PFSK-1 (cell line): Measurements from ENCODE around the gene STX7.

Experiments
- FOXP2 ChIP-seq: optimal IDR thresholded peaks from 2 replicates; pipeline ENCODE3; 2011; ENCODE audit warnings: borderline replicate concordance, control low read depth, inconsistent platforms; ENCODE audit not compliant: insufficient read depth; ENCODE audit errors: extremely low read length, extremely low read depth
- POLR2AphosphoS5 ChIP-seq: IDR thresholded peaks from 2 replicates; pipeline ENCODE4 v1.6.1; 2012; ENCODE audit warnings: low read depth, mild to moderate bottlenecking, control low read depth, low read length, moderate library complexity
- REST ChIP-seq, 2 experiments: IDR thresholded peaks; 2 replicates each; pipeline versions ENCODE4 v1.6.1 to v1.8.0; 2011 to 2012; ENCODE audit warnings: low read depth in 2 of 2, low read length in 2 of 2, control low read depth in 1 of 2, inconsistent platforms in 1 of 2, mild to moderate bottlenecking in 1 of 2, moderate library complexity in 1 of 2; ENCODE audit not compliant: insufficient read depth in 1 of 2
- SIN3A ChIP-seq: IDR thresholded peaks from 2 replicates; pipeline ENCODE4 v1.6.1; 2012; ENCODE audit warnings: mild to moderate bottlenecking, low read length, moderate library complexity, borderline replicate concordance; ENCODE audit not compliant: insufficient read depth
- TAF1 ChIP-seq: IDR thresholded peaks from 2 replicates; pipeline ENCODE4 v1.6.1; 2012; ENCODE audit warnings: low read length, control low read depth, borderline replicate concordance; ENCODE audit not compliant: insufficient read depth

DNA sequence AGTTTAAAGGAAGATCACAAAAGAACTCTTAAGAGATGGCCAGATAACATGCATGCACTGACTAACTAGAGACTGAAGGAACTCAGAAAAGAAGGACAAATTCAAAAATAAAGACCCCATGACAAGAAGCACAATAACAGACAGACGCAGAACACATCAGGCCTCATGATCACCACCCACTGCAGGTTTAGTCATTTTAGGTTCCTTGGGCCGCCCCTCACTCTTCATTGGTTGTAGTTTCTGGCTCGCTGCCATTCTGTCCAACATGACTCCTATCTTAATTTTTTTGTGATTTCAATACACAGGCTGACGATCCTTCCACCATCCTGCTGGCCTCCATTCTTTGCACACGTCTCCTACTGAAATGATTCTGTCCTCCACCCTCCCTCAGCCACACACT, 21.6 kb downstream of the STX7 start:
- TF ChIP-seq REST (IDR thresholded peaks at IDR 0.05; ENCODE audit: insufficient read depth in 1 of 2, low read depth in 2 of 2, low read length in 2 of 2): no peak
- TF ChIP-seq SIN3A: no peak
- no peak for TF ChIP-seq POLR2AphosphoS5
- no peak for TF ChIP-seq TAF1
- no peak for TF ChIP-seq FOXP2
